NCI-H187 (cell line): ENCODE data around the gene FAM181A.
A peak's percentile ranks its signal among the peaks of the same experiment; 100 is the strongest.

ENCODE experiments used
- DNase-seq, 2 experiments: peaks; one replicate each; lab custom pipeline; 2025; lab: John Stamatoyannopoulos, UW

FAM181A gene

DNA sequence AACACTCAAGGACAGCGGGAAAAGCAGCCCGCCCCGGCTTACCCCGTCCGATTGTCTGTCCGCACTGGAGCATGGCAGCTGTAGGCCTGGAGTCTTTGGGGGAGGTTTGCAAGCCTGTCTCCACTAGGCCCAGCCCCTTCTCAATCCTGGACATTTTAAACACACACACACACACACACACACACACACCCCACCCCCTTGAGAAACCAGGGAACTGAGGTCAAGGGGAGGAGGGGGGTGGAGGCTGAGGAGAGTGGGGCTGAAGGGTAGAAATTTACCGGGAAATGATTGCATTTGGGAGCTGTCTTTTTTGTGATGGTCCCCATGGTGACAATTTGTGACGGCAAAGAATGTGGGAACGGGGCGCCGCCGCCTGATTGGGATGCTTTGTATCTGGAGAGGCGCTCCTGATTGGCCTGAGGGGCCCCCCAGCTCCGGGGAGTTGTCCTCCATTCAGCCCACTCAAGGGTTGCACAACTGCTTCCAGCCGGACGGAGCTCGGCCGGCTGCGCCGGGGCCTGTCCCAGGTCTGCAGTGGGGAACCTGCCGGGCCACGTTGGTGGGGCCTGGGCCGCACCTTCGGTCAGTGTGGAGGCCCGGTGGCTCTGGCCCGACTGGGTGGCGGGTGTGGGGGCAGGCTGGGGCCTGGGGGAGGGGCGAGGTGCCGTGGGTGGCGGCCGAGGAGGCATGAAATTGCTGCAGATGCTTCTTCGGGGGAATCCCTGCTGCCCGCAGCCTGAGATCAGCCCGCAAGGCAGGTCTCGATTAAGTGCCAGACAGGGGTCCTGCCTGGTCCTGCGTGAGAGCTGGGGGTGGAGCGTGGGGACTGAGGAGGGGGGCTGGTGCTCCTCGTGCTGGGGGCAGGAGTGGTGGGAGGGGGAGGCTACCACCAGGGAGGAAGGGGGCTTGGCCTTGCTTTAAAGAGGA lies at the start of gene FAM181A:
TSS of gene FAM181A (plus strand) at position 472 of the 927 bp plus-strand sequence. CDS start 942 bp downstream, outside the sequence.
- DNase-seq = no peak

DNA sequence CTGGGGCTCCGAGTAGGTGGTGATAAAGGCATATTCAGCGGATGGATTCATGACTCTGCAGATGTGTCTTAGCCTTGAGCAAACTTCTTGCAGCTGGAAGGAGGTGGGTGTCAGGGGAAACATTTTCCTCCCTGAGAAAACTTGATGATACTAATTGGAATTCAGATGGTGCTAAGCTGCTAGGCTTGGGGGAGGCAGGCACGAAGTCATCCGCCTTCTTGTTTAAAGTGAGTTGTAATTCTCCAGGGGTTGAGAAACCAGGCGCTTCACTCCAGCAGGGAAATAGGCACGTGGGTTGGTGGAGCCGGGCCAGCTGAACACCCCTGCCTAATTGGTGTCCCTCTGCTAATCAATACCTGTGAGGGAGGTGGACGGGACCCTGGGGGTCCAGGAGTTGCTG lies 48.9 kb upstream of the FAM181A start:
- no peak for DNase-seq

DNA sequence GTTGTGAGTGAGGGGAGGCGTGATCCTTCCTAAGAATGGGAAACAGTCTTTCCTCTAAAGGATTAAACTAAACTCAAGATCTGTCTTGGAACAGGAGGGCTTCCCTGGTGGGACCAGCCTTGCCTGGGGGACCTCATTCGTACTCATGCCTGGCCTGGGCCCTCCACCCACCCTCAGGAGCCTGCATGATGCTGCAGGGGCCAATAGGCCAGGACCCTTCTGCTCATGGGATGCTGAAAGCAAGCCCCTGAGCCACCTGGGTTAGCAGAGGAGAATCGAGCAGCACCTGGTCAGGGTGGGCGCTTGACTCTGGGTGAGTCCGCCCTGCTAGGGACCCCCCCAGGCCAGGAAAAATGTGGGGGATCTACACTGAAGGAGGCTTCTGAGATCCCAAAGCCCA lies 48.3 kb upstream of the FAM181A start:
- DNase-seq = no peak

DNA sequence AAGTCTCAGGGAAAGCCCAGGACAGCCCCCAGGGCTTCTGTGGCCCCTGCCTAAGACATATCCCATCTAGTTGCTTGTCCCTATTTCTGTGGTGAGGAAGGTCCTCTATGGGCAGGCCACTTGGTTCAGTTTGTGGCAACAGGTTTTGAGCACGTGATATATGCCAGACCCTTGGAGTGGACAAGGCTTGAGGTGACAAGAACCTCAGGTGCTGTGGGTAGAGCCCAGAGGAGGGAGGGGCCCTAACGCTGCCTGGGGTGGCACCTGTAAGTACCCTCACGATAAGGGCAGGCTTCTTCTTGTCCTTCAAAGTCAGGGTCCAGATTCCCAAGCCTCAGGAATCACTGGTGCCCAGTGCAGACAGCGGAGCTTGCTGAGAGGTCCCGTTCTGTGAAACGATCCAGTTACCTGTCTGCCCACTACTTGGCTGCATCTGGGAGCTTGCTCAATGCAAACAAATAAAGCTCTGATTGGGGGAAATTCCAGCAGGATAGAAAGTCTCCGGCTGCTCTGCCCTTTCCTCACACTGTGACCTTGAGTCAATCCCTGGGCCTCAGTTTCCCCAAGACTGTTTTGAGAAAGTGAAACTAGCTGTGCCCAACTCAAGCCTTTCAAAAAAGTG lies 47.7 kb upstream of the FAM181A start:
- no peak for DNase-seq

DNA sequence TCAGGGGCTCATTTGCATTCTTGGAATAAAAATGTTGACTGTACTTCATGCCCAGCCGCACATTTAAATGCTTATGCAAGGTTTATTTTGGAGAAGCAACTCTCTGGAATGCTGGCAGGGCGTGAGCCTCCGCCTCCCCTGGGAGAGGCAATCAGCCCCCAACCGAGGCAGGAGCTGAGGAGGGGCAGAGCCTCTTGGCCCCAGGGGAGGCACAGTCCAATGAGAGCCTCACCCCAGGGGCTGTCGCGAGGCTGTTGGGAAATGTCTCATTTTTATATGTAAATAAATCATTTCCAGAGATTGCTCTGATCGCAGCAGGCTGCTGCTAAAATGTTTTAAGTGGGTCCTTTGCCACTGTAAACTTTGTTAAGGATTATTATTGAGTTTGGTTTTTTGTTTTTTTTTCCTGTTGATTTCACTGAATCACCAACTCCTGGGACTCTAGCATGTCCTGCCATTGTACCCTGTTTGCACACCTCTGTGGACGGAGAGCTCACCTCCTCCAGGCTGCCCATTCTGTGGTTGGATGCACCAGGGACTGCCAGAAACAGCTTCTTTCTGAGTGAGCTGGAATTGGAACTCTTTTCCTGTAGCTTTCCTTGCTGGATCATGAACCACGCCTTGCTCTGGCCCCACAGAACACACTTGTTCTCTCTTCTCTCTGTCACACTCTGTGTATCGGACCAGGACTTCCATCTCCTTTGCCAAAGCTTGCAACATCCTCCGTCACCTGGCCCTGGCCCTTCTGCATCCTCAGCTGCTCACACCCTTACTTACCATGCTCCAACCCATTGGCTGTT lies 46.9 kb upstream of the FAM181A start:
- no peak for DNase-seq

DNA sequence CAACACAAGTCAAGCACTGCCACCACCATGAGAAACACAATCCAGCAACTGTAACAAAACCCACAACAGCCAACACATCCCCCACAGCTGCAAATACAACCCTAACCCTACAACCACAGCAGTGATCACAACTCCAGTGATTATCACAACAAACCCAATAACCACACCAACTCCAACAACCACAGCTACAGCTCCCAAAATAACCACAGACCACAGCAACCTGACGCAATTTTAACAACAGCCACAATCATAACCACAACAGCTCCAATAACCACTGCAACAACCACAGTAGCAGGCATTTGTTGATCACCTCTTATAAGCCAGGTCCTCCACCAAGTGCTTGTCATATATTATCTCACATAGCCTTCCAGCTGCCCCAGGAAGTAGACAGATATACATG lies 42.2 kb upstream of the FAM181A start:
- DNase-seq = no peak

DNA sequence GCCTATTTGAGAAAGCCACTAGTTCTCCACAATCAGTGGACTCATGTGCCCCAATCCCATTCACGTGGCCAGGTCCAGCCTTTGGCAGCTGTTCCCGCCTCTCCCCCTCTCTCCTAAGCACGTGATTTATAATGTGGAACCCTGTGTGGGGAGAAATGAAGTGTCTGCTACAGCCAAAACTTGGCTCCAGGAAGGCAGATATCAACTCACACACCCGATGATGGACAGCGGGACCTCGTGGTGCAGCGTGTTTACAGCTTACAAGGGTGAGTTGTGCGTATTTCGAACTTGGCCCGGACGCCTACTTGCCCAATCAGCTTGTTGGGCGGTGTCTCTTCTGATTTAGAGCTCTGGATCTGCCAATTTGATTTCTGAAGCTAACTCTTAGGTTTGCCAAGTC lies 38.1 kb upstream of the FAM181A start:
- no peak for DNase-seq

DNA sequence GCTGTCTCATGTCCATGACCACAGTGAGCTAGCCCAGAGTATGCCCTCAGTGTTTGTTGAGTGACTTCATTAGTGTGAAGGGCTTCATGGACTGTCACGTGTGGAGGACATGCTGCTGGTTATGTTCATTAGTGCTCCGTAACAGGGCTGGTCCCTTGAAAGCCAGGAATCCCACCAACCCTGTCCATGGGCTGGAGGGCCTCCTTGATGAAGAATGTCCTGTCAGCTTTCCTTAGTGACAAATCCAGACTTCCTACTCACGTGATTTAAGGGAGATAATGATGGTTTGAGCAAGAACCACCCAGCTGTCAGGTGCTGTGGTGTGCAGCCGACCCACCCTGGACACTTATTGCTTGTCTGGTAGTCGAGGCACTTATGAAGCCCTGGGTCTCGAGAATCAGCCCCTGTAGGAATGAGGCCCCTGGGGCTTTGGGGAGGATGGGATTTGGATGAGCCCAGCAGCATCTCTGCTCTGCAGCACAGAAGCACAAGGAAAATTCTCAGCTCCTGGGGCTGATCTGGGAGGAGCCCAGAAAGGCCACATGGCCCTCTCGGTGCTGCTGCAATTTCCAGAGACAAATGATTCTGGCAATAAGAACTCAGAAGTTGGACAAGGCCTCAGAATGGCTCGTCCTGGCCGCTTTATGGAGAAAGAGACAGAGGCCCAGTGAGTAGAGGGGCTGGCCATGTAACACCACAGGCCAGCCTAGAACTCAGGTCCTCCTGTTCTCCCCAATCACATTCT lies 37.2 kb upstream of the FAM181A start:
- no peak for DNase-seq

DNA sequence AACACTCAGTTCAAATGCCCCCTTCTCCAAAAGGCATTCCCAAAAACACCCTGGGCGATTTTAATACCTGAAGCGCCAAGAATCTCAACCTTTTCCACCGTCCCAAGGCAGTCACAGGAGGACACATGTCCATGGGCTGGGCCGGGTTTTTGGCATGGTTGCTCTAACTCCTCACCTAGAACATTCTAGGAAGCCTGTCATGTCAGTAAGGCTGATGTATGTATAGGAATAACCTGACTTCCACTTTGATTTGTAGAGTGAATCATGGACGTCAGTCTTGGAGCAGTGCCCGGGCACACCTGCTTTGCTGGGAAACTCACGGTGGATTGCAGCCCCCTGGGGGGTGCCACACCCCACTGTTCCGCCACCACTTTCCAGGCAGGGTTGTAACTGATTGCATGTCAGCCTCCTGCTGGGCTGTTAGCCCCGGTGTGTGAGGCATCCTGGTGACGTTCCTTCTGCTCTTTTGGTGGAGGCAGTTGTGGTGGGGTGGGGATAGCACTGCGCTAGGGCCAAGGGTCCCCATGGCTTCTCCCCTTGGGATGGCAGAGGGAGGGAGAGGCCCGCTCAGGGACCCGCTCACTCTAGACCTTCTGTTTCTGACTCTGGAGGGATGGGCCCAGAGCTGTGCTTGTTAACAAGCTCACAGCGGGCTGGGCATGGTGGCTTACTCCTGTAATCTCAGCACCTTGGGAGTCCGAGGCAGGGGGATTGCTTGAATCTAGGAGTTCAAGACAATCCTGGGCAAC lies 35.2 kb upstream of the FAM181A start:
- DNase-seq = no peak

DNA sequence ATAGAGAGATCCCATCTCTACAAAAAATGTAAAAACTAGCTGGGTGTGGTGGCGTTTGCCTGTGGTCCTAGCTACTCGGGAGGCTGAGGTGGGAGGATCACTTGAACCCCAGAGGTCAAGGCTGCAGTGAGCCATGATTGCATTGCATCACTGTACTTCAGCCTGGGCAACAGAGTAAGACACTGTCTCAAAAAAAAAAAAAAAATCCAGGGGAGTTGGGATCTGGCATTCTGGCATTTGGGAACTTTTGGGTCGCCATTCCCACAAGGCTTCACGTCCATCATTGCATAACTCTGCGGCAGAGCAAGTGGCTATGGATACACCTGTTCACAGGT lies 34.7 kb upstream of the FAM181A start:
- no peak for DNase-seq

DNA sequence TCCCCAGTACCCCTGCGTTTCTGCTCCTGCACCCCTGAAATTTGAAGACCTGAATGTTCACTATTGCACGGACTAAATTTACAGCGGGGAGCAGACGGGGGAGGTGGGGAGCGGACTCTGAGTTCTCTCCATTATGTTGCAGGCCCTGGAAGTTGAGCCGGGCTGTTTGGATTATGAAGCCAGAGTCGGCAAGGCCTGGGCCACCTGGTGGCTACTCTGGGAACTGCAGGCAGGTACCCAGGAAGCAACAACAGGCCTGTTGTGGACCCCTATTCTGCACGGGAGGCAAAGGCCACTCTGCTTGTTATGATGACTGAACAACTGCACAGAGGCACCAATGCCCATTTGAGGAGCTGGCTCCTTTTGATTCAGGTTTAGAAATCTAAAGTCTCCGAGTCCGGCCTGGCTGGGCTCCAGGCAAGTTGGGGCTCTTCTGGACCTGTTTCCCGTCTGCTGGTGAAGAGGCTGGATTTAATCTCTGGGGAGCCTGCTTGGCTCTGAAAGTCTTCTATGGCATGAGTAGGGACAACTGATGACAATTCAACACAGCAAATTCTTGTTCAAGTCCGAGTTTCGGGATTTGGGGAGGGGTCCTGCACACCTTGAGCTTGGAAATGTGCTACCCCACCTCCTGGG lies 34.1 kb upstream of the FAM181A start:
- peak; percentile 24 to 25 for DNase-seq

DNA sequence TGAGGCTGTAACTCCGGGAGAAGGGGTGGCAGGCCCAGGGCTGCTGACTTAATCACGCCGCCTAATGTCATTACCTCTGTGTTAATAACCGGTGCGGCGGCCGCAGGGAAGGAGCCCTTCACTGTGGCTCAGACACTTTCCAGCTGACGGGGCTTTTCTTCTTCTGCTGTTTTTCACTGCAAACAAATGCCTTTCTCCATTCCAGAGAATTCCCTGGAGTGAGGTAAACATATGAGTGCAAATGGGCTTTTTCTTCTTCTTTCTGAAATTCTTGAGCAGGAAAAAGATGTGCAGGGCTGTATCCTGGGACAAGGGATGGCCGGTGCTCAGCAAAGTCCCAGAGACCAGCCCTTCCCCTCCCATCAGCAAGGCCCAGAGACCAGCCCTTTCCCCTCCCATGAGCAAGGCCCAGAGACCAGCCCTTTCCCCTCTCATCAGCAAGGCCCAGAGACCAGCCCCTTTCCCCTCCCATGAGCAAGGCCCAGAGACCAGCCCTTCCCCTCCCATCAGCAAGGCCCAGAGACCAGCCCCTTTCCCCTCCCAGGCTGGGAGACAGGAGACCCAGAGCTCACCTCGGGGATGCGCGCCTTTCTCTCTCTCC lies 33.4 kb upstream of the FAM181A start:
- DNase-seq = no peak

DNA sequence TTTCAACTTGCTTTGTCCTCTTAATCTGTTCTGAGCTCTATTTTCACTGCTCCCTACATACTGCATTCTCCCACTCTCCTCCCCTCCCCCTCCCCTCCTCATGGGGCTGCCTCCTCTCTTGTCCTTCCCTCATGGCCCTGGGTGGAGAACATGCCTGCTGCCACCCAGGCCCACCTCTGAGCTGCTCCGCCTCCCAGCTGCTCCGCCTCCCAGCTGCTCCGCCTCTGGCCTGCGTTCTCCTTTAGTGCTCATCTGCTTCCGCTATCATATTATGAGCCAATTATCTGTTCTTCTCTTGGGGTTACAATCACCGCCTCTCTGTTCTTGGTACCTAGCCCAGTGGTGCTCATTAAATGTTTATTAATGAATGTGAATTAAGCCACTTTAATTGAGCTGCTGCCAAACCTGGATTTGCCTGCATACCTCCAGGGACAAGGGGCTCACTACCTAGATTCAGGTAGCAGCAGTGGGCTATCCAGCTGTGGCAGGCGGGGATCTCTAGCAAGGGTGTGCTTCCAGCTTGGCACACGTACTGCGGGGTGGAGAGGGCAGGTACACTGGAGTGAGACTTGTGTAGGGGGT lies 32.0 kb upstream of the FAM181A start:
- DNase-seq = no peak

DNA sequence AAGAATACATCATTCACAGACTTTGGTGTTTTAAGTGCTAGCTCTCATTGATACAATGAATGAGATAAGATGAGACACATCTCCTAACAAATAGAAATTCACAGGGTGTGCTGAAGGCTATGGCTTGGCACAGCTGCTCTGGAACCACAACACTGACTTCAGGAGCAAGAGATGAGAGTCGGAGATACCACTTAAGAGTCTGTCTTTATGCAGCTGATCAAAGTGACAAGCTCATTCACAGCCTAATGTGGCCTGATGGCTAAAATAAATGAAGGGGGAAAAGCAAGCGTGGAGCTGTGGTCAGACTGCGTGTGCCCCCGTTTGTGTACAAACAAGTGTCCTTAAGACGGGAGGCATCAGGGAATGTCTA lies 29.7 kb upstream of the FAM181A start:
- DNase-seq = no peak

DNA sequence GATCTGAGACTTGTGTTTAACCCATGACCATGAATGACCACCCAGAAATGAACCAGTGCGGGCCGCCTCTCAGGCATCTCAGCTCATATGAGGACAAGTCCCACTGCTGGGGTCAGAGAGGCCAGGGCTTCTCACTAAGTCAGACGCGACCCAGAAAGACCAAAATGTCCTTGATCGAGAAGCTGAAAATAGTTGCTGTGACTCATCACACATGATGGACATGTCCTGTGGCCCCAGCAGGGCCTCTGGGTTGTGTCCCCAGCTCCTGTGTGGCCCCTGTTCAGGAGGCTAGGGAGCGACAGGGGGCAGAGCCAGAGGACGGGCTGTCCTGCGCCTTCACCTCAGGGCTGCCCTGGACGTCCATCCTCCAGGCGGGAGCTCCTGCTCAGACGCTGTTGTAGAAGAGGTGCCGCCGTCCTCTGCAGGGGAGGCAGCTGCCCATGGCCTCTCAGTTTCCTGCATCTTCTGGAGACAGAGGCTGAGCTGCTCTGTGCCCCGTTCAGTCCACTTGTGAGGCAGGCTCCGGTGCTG lies 29.0 kb upstream of the FAM181A start:
- DNase-seq = no peak

DNA sequence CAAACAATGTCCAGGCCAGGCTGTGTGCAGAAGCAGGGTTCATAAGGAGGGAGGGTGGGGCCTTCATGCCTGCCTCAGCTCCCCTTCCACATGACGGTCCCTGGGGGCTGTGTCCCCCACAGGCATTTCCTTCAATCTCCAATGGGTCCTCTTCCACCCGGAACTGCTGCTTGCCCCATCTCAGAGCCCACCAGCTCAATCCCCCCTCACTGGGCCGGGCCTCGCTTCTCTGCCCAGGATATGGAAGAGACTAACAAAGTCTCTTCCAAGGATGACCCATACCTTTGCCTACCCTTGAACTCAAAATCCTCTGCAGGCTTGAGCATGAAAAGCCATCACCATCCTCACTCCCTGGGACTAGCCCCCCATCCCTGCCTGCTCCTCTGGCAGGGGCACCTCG lies 28.4 kb upstream of the FAM181A start:
- no peak for DNase-seq

DNA sequence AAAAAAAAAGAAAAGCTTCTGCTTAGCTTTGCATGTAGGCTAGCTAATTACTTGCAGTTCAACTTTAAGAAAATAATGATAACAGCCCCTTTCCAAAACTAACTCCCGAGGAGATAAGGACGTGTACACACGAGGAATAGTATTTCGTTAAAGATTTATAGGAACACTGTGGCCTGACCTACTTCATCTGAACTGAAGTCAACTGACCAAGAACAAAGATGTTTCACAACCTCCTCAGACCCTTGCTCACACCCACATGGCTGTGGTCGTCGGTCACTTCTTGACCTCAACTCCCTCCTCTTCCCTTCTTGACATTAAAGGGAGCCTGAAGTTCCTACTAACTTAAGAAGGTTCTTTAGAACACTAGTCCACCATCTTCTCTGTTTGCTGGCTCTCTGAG lies 25.3 kb upstream of the FAM181A start:
- no peak for DNase-seq

DNA sequence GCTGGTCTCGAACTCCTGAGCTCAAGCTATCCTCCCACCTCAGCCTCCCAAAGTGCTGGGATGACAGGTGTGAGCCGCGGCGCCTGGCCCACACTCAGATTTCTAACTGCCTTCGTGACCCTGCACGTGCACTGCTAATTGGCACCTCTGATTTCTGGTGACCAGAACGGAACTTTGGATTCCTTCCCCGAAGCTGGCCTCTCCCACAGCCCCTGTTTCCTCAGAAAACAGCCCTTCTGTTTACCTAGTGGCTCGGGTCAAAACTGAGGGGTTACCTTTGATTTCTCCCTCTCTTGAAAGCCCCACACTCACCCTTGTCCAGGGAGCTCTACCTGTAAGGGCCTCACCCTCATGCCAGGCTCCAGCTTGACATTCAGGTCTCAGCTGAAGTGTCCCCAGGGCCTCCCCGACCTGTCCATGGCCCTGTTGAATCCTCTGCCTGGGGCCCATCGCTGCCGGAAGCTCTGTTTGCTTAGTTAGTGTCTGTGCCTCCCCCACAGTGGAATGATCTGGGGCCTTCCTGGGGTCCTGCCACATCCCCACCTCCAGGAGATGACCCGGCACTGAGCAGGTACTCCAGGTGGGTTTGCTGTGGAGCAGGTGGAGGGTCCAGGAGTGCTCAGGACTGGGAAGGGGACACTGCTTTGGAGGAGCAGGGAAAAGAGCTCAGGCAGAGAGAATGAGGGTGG lies 24.4 kb upstream of the FAM181A start:
- DNase-seq = no peak
